PC-3 (cell line): ENCODE results near the gene LY6G6F. TPM values are rescaled to one million over a fixed set of nuclear protein-coding genes. Genes with fewer than 3 reads are reported as not detected.

Source experiments
- ATAC-seq: fragments of 200-7000 bp; cut with Tn5 transposase; 2 replicates; pipeline ENCODE4 v1.9.1; 2020; ENCODE audit warnings: mild to moderate bottlenecking, moderate library complexity
- BruUV-seq: library from RNA; stranded (reverse); fragments of 400-500 nt; replicated peaks from 2 replicates; lab custom pipeline; 2021; lab: Mats Ljungman, UMichigan
- CTCF ChIA-PET: fragments of 300-600 bp; sonication (Branson Sonifier 250); formaldehyde crosslinking; loops from one replicate; lab custom pipeline; 2022; ENCODE audit warnings: antibody characterized with exemption; lab: Charles Lee
- POLR2A ChIA-PET: fragments of 300-600 bp; sonication (Branson Sonifier 250); formaldehyde crosslinking; loops from one replicate; lab custom pipeline; 2022; ENCODE audit warnings: antibody characterized with exemption; ENCODE audit not compliant: unreplicated experiment; lab: Charles Lee
- DNase-seq: peaks from one replicate; pipeline ENCODE4 v3.0.0-alpha.2; 2015
- H2AFZ ChIP-seq: fragments of 300-600 bp; sonication (generic); 2 replicates; pipeline ENCODE4 v1.6.0; 2016; ENCODE audit warnings: antibody characterized with exemption, low read length
- H3F3A ChIP-seq: fragments of 300-600 bp; sonication (generic); one replicate; pipeline ENCODE4 v1.6.0; 2017; ENCODE audit warnings: antibody characterized with exemption, low read length, control low read depth, mild to moderate bottlenecking; ENCODE audit not compliant: unreplicated experiment
- H3K27ac ChIP-seq: fragments of 300-600 bp; sonication (generic); 2 replicates; pipeline ENCODE4 v1.5.1; 2016; ENCODE audit warnings: mild to moderate bottlenecking, low read length
- H3K27me3 ChIP-seq: fragments of 300-600 bp; sonication (generic); 2 replicates; pipeline ENCODE4 v1.6.1; 2016; ENCODE audit warnings: low read length, mixed read lengths
- H3K36me3 ChIP-seq: fragments of 300-600 bp; sonication (generic); 2 replicates; pipeline ENCODE4 v1.6.1; 2016; ENCODE audit warnings: low read depth, mixed run types, low read length, mixed read lengths
- H3K4me1 ChIP-seq: fragments of 300-600 bp; sonication (generic); 2 replicates; pipeline ENCODE4 v1.5.1; 2016; ENCODE audit warnings: low read length; ENCODE audit not compliant: insufficient read depth
- H3K4me2 ChIP-seq: fragments of 300-600 bp; sonication (generic); 2 replicates; pipeline ENCODE4 v1.6.0; 2016; ENCODE audit warnings: low read length
- H3K4me3 ChIP-seq: fragments of 300-600 bp; sonication (generic); 2 replicates; pipeline ENCODE4 v1.5.1; 2016; ENCODE audit warnings: mild to moderate bottlenecking, low read length, mixed read lengths
- H3K79me2 ChIP-seq: fragments of 300-600 bp; sonication (generic); 2 replicates; pipeline ENCODE4 v1.6.1; 2017; ENCODE audit warnings: low read length, mixed read lengths
- H3K9ac ChIP-seq: fragments of 300-600 bp; sonication (generic); 2 replicates; pipeline ENCODE4 v1.6.0; 2016; ENCODE audit warnings: mild to moderate bottlenecking, low read length
- H3K9me2 ChIP-seq: fragments of 300-600 bp; sonication (generic); replicated peaks from 2 replicates; pipeline ENCODE4 v1.6.1; 2016; ENCODE audit warnings: mixed run types, low read length, mixed read lengths
- H3K9me3 ChIP-seq: fragments of 300-600 bp; sonication (generic); 2 replicates; pipeline ENCODE4 v1.6.1; 2016; ENCODE audit warnings: low read length, mixed read lengths
- H4K20me1 ChIP-seq: fragments of 300-600 bp; sonication (generic); 2 replicates; pipeline ENCODE4 v1.6.1; 2016; ENCODE audit warnings: low read length, mixed read lengths
- EZH2 ChIP-seq: fragments of 300-600 bp; sonication (generic); IDR thresholded peaks from one replicate; pipeline ENCODE4 v1.6.1; 2017; ENCODE audit warnings: antibody characterized with exemption, mild to moderate bottlenecking, low read length; ENCODE audit not compliant: unreplicated experiment
- EZH2phosphoT487 ChIP-seq: fragments of 300-600 bp; sonication (generic); IDR thresholded peaks from 2 replicates; pipeline ENCODE4 v1.6.1; 2018; ENCODE audit warnings: mild to moderate bottlenecking, antibody characterized with exemption, low read length, borderline replicate concordance
- intact Hi-C: fragments of 100-400 bp; cut with micrococcal nuclease; formaldehyde crosslinking; loops from 2 replicates; pipeline ENCODE4 v1.9.0; 2023
- total RNA-seq: library from RNA; depleted of rRNA; stranded (reverse); fragments of >200 nt; gene quantifications from 2 replicates; pipeline ENCODE4 v1.2.3, GENCODE V29; 2014
- TF ChIP-seq, protein P1 (sequence below): fragments of 300-600 bp; sonication (generic); conservative IDR thresholded peaks from 2 replicates; pipeline ENCODE4 v1.5.1; 2017; ENCODE audit warnings: antibody characterized with exemption, low read depth, mild to moderate bottlenecking, low read length

Gene LY6G6F
- total RNA-seq, 1 experiment from 2014 or later, result not detected

DNA sequence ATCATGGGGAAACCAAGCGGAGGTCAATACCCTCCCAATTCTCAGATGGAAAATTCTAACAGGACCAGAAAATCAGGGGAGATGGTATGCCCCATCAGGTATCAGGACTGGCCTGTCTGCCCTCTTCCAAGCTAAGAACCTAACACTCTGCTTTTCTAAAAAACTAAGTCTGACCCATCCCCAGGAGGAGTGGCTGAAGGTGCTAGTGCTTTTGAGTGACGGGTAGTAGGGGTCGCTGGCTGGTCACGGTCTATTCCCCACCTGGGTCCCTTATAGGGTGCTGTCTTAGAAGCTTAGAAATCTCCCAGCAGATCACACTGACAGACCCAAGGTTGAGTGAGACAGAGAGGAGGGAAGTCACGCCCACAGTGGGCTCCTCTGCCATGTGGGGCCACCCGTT lies 13.1 kb upstream of the LY6G6F start:
- no TSS peak for BruUV-seq
- Histone ChIP-seq H3K4me1 (0 out of 2 replicates have a peak, but pooled peaks cover 3% of the 10 kb centered on the region), H3K27ac (no peak overlapping the region), H3F3A (no peaks in the 10 kb centered on the region), H4K20me1 (no peaks in the 10 kb centered on the region), H3K36me3 (peaks cover 7% of the 10 kb centered on the region; the same call in 1 of the 2 replicates), H3K9me3 (no peaks in the 10 kb centered on the region), H3K4me3 (no peak overlapping the region), H3K79me2 (no peaks in the 10 kb centered on the region), H3K9ac (no peak overlapping the region), H2AFZ (no peak overlapping the region), H3K27me3 (no peaks in the 10 kb centered on the region), H3K9me2 (no peaks in the 10 kb centered on the region), H3K4me2 (no peak overlapping the region)
- ChIA-PET CTCF (no interaction called here), POLR2A (no interaction called here)
- intact Hi-C loops, result no loop called here
- DNase-seq (no peak), ATAC-seq (no peak)
- no peak for TF ChIP-seq EZH2phosphoT487
- TF ChIP-seq, protein P1, sequence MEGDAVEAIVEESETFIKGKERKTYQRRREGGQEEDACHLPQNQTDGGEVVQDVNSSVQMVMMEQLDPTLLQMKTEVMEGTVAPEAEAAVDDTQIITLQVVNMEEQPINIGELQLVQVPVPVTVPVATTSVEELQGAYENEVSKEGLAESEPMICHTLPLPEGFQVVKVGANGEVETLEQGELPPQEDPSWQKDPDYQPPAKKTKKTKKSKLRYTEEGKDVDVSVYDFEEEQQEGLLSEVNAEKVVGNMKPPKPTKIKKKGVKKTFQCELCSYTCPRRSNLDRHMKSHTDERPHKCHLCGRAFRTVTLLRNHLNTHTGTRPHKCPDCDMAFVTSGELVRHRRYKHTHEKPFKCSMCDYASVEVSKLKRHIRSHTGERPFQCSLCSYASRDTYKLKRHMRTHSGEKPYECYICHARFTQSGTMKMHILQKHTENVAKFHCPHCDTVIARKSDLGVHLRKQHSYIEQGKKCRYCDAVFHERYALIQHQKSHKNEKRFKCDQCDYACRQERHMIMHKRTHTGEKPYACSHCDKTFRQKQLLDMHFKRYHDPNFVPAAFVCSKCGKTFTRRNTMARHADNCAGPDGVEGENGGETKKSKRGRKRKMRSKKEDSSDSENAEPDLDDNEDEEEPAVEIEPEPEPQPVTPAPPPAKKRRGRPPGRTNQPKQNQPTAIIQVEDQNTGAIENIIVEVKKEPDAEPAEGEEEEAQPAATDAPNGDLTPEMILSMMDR, result no peak
- TF ChIP-seq EZH2, result no peak

DNA sequence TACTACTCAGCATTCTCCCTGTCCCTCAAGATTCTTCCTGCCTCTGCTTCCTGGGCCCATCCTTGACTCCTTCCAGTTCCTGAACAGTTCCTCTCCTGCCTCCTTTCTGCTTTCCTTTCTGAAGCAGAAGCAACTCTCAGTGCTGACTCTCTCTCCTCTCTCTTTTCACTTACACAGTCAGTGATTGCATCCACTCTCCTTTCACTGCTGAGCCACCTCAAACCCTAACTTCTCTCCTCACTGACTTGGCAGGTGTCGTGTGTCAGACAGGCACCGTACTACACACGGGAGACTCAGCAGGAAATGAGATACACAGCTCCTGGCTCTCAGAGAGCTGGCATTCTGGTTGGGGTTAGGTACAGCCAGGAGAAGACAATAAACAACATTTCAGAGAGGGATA lies 9.1 kb upstream of the LY6G6F start:
- H3F3A ChIP-seq, result no peaks in the 10 kb centered on the region
- no peaks in the 10 kb centered on the region for H3K27me3 ChIP-seq
- peaks cover 10% of the 10 kb centered on the region for H3K4me1 ChIP-seq
- no peaks in the 10 kb centered on the region for H4K20me1 ChIP-seq
- ChIA-PET CTCF (interaction anchor here (0.6 kb wide), 1 partner anchor 1268 kb away, joined by 3 read pairs; no protein-coding TSS in a partner anchor), POLR2A (no interaction called here)
- no peak overlapping the region for H3K4me3 ChIP-seq
- no peak overlapping the region for H3K9ac ChIP-seq
- no peak overlapping the region for H3K27ac ChIP-seq
- peaks cover 3% of the 10 kb centered on the region; the same call in 1 of the 2 replicates for H3K36me3 ChIP-seq
- H3K9me2 ChIP-seq, result no peaks in the 10 kb centered on the region
- no peak overlapping the region for H2AFZ ChIP-seq
- peak; percentile 25; the same call in 1 of the 2 replicates for ATAC-seq
- no TSS peak for BruUV-seq
- no peak for TF ChIP-seq EZH2
- no peak for TF ChIP-seq EZH2phosphoT487
- TF ChIP-seq, protein P1, result no peak
- intact Hi-C loops, result no loop called here
- H3K79me2 ChIP-seq, result peaks cover 20% of the 10 kb centered on the region
- H3K4me2 ChIP-seq, result no peak overlapping the region
- DNase-seq, result no peak
- no peaks in the 10 kb centered on the region for H3K9me3 ChIP-seq

DNA sequence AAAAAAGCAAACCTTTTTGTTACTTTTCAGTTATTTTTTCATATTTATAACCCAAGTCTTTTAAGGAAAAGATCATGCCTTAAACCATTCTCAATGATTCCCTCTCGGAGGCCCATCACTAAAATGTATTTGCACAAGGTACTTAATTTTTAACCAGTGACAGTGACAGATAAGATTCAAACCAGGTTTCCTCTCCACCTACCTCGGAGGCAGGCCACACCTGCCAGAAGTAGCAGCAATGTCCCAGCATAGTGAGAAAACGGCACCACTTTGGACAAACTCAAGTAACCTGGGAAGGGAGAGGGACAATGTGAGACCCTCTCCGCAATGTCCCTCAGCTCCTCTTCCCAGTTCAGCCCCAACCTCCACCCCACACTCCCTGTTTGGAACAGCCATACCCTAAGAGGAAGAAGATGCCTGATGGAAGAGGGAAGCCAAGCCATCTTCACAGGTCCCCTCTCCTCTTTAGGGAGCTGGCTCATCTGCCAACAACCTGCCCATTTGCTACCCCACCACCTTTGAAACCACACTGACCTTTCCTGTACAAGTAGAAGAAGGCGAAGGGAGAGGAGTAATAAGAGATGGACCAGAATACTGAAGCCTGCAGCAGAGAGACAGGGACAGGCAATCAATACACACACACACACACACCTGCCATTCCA lies 5.8 kb upstream of the LY6G6F start:
- DNase-seq (no peak), ATAC-seq (no peak)
- Histone ChIP-seq H2AFZ (no peak overlapping the region), H3K9ac (no peak overlapping the region), H3K4me2 (peak overlapping the region; percentile 95; the same call in 1 of the 2 replicates), H3K79me2 (peaks cover 25% of the 10 kb centered on the region), H3F3A (no peaks in the 10 kb centered on the region), H4K20me1 (no peaks in the 10 kb centered on the region), H3K9me2 (no peaks in the 10 kb centered on the region), H3K27me3 (no peaks in the 10 kb centered on the region), H3K4me3 (peak overlapping the region; percentile 85; the same call in 1 of the 2 replicates), H3K36me3 (peaks cover 3% of the 10 kb centered on the region; the same call in 1 of the 2 replicates), H3K4me1 (peaks cover 10% of the 10 kb centered on the region), H3K9me3 (no peaks in the 10 kb centered on the region), H3K27ac (no peak overlapping the region)
- ChIA-PET CTCF (no interaction called here), POLR2A (interaction anchor here (0.6 kb wide), 1 partner anchor 1090 kb away, joined by 5 read pairs; no protein-coding TSS in a partner anchor)
- no peak for TF ChIP-seq EZH2
- no peak for TF ChIP-seq EZH2phosphoT487
- TF ChIP-seq, protein P1, result no peak
- intact Hi-C loops, result no loop called here
- BruUV-seq, result no TSS peak
